ENCODE results near the gene TTC7B. TPM values are rescaled to one million over a fixed set of nuclear protein-coding genes. Genes with fewer than 3 reads are reported as not detected.

TTC7B gene
- total and polyA plus RNA-seq, 12 donors = 10.0 to 58.4 (median 24.7) TPM

- Histone ChIP-seq H3K9me3 (replicated peaks in 1 of 3) (no peaks in the 10 kb centered on the region), H3K4me1 (replicated peaks in 1 of 2) (peaks cover 0 to 12% of the 10 kb centered on the region in 2 donors), H3K27ac (no peak overlapping the region), H3K27me3 (no peaks in the 10 kb centered on the region), H3K36me3 (replicated peaks in 1 of 2) (no peaks in the 10 kb centered on the region), H3K4me3 (no peak overlapping the region)
- WGBS, 4 donors = 39 to 57% (median 53%) methylated on average over 9 to 12 of the region's 12 CpGs
- TF ChIP-seq CTCF (IDR thresholded peaks at IDR 0.05) (no peak), POLR2A (IDR thresholded peaks at IDR 0.05) (no peak)
- intact Hi-C loops (cut with DNase I) = no loop called here
- peak; percentile 46 to 76 (median 71) for DNase-seq
Observed at GRCh38 chr14:90495357-90496276, 320.6 kb downstream of the TTC7B start.

DNA sequence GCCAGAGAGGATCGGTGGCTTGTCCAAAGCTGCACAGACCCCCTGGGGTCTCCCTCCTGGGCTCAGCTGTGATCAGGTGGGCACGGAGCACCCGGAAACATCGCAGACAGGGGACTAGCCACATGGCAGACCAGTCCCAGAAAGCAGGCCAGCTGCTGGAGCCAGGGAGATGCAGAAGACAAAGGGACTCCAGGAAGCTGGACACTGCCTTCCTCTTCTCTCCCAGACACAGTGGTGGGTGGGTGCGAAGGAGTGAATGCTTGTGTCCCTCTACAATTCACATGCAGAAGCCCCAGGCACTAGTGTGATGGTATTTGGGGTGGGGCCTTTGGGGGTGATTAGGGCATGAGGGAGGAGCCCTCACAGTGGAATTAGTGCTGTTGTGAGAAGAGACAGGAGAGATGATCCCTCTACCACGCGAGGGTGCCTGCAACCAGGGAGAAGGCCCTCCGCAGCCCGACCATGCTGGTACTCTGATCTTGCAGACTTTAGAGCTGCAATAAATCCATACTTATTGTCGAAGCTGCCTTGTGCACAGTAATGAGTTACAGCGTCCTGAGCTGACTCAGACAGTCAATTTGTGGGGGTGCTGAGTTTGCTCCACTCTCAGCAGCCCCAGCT is 324.2 kb downstream of the TTC7B start:
- Histone ChIP-seq H3K9me3 (replicated peaks in 1 of 3) (no peaks in the 10 kb centered on the region), H3K4me3 (no peak overlapping the region), H3K4me1 (replicated peaks in 1 of 2) (peaks cover 0 to 12% of the 10 kb centered on the region in 2 donors), H3K36me3 (replicated peaks in 1 of 2) (no peaks in the 10 kb centered on the region), H3K27ac (no peak overlapping the region), H3K27me3 (no peaks in the 10 kb centered on the region)
- intact Hi-C loops (cut with DNase I) = no loop called here
- TF ChIP-seq POLR2A (IDR thresholded peaks at IDR 0.05) = no peak
- TF ChIP-seq CTCF (IDR thresholded peaks at IDR 0.05) = no peak
- peak in 2 of 7 donors; percentile 9 to 13 for DNase-seq
- 60 to 68% (median 61%) methylated on average over 7 to 11 of the region's 11 CpGs for WGBS, 4 donors

DNA sequence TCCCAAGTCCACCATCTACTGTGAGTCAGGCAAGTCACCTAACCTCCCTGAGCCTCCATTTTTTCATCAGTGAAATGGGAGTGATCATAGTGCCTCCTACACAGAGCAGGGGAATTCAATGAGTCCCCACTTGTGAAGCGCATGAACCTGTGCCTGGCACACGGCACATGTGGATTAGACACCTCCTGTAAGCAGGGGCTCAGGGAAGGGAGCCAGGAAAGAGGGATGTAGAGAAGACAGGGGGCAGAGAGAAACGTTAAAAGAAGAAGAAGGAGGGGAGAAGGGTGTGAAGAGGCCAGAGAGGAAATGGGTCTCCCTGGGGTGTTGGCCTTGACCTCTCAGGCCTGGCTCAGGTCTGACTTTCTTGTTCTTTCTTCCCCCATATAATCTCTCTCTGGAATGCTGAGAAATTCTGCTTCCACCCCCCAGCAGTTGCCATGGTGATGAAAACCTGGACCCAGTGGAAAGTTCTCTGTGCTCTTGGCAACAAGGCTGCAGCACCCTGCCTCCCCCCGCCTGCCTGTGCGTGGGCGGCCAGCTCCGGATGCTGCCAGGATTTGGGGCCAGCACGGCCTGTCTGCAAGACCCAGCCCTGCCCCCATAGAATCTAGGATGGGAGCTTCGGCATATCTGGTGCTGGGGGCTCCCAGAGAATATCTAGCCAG is 324.9 kb downstream of the TTC7B start:
- H3K36me3 ChIP-seq (replicated peaks in 1 of 2) = no peaks in the 10 kb centered on the region
- peaks cover 0 to 12% of the 10 kb centered on the region in 2 donors for H3K4me1 ChIP-seq (replicated peaks in 1 of 2)
- intact Hi-C loops (cut with DNase I) = no loop called here
- no peak overlapping the region for H3K27ac ChIP-seq
- no peak overlapping the region for H3K4me3 ChIP-seq
- peak; percentile 46 to 86 (median 50) for DNase-seq
- H3K27me3 ChIP-seq = no peaks in the 10 kb centered on the region
- WGBS, 4 donors = 40 to 57% (median 44%) methylated on average over 3 to 9 of the region's 9 CpGs
- H3K9me3 ChIP-seq (replicated peaks in 1 of 3) = no peaks in the 10 kb centered on the region
- TF ChIP-seq POLR2A (IDR thresholded peaks at IDR 0.05) (no peak), CTCF (IDR thresholded peaks at IDR 0.05) (no peak)

- intact Hi-C loops (cut with DNase I) = no loop called here
- 83 to 91% (median 89%) methylated on average over 3 of the region's 3 CpGs for WGBS, 4 donors
Observed at GRCh38 chr14:90490720-90491050, 325.5 kb downstream of the TTC7B start.

More at GRCh38 chr14:90490720-90491050, 325.5 kb downstream of the TTC7B start:
- H3K9me3 ChIP-seq (replicated peaks in 1 of 3) = no peaks in the 10 kb centered on the region
- no peak for DNase-seq
- no peak overlapping the region for H3K4me3 ChIP-seq
- no peaks in the 10 kb centered on the region for H3K36me3 ChIP-seq (replicated peaks in 1 of 2)
- H3K27me3 ChIP-seq = no peaks in the 10 kb centered on the region
- TF ChIP-seq POLR2A (IDR thresholded peaks at IDR 0.05) = no peak
- TF ChIP-seq CTCF (IDR thresholded peaks at IDR 0.05) = no peak
- H3K27ac ChIP-seq = no peak overlapping the region
- peaks cover 0 to 12% of the 10 kb centered on the region in 2 donors for H3K4me1 ChIP-seq (replicated peaks in 1 of 2)

Measured in adrenal gland (tissue), 12 donors.